Stimulated activated CD4-positive, alpha-beta T cell treated with anti-CD3 and anti-CD28 coated beads, Interleukin-2, amount 100 ng/mL, for 48 hours (primary cell): ENCODE data around the gene GPX4.

Experiments used
- DNase-seq, 2 donors: peaks; one replicate each; pipeline ENCODE4 v3.0.0-alpha.2; 2020

The GPX4 gene

DNA sequence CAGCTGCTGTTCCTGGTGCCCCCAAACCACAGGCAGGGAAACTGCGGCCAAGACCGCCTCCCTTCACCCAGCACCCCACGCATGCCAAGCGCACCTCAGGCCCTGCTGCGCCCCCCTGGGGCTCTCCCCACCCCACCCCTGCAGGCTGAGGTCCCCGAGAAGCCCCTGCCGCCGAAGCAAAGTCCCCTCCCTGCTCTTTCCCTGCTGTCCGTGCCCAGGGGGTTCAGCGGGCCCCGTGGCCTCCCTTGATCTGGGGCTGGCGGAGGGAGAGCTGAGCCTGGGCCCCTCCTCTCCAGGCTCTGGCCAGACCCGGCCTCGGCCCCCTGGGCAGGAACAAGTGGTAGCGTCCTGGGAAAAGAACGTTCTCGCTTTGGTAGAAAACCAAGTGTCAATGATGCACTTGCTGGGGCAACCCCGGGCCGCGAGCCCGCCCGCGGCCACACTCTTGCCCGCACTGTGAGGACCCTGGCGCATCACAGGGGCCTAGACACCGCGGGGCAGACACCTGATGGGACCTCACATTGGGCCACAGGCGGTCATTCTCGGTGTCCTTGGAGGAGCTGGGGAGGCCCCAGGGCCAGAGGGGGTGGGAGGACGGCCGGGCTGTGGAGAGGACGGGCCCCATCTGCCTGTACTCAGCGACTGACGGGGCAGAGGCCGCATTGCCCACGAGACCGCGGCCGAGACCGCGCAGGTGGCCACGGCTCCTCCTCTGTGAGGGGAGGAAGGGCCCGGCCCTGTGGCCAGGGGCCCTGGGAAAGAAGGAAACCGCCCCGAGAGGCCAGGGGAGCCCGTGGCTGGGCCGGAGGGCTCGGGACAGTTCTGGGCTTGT, 29.0 kb downstream of the GPX4 start:
- DNase-seq = peak in 1 of 2 donors; percentile 34

GRCh38 chr19:1133471-1133929, 29.7 kb downstream of the GPX4 start:
- DNase-seq = peak; percentile 72 to 82

GRCh38 chr19:1134431-1134830, 30.6 kb downstream of the GPX4 start:
- DNase-seq = no peak

- no peak for DNase-seq
Measured at GRCh38 chr19:1135454-1135853, 31.7 kb downstream of the GPX4 start.

DNA sequence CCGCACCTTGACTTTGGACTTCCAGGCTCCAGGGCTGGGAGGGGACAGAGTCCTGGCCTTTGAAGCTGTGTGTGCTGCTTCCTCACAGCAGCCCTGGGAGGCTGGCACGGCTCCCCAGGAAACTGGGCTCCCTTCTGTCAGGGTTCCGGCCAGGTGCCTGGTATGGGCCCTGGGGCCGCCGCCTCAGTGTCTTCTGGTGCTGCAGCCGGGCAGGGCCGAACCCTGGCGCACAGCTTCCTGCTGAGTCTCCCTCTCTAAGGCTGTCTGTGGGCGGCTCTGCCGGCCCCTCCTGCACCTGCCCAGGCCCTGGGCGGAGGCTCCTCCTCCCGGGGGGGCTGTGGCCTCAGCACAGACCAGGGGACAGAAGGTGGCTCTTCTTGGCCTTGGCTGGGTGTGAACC, 32.4 kb downstream of the GPX4 start:
- DNase-seq = no peak

GRCh38 chr19:1136621-1137317, 33.0 kb downstream of the GPX4 start:
- no peak for DNase-seq

GRCh38 chr19:1138121-1138520, 34.3 kb downstream of the GPX4 start:
- DNase-seq = no peak

DNA sequence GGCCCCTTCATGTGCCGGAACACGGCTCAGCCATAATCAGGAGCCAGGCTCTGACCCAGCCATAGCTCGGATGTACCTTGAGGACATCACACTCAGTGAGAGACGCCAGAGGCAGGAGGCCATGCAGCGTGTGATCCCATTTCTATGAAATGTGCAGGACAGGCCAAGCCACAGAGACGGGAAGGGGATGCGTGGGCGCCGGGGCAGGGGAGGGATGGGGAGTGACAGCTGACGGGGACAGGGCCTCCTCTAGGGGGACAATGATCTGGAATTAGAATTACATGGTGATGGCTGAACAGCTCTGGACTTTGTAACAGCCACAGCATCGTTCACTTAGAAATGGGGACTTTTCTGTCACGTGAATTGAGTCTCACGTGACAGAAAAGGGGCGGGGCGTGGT, 35.3 kb downstream of the GPX4 start:
- no peak for DNase-seq

DNA sequence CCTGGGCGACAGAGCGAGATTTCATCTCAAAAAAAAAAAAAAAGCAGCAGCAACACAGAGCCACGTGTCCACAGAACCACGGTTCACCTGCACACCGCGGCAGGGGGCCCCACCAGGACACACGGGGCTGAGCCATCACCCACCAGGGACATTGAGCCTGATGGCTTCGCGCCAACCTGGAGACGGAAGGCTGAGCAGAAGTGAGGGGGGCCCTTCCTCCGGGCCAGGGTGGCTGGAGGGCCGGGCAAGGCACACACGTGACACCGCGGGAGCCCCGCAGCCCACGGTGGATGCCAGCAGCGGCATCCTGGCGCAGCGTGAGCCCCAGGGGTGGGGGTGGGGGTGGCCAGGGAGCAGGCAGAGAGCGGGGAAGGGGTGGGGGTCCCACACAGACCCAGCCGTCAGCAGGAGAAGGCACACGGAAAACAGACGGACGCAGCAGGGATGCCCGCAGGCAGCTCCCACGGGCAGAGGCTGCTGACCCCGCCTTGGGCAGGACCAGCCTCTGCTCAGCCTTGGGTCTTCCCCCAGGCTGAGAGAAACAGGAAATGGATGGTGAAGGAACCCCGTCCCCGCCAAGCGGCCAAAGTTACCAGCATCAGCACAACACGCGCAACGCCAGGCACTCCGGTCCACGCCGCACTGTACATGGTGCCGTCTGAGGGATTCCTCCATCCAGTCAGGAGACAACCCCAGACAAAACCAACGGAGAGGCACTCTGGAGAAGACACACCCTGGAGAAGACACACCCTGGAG, 36.7 kb downstream of the GPX4 start:
- no peak for DNase-seq

- no peak for DNase-seq
Measured at GRCh38 chr19:1141944-1142343, 38.1 kb downstream of the GPX4 start.

GRCh38 chr19:1143828-1144399, 40.1 kb downstream of the GPX4 start:
- DNase-seq = no peak

DNA sequence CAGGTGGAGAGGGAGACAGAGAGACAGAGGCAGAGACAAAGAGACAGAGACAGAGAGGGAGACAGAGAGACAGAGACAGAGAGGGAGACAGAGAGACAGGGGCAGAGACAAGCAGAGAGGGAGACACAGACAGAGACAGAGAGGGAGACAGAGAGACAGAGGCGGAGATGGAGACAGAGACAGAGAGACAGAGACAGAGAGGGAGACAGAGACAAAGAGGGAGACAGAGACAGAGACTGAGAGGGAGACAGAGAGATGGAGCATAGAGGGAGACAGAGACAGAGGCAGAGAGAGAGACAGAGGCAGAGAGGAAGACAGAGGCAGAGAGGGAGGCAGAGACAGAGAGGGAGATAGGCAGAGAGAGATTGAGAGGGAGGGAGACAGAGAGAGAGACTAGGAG, 40.9 kb downstream of the GPX4 start:
- no peak for DNase-seq

- DNase-seq = no peak
Measured at GRCh38 chr19:1145635-1146411, 42.0 kb downstream of the GPX4 start.

DNA sequence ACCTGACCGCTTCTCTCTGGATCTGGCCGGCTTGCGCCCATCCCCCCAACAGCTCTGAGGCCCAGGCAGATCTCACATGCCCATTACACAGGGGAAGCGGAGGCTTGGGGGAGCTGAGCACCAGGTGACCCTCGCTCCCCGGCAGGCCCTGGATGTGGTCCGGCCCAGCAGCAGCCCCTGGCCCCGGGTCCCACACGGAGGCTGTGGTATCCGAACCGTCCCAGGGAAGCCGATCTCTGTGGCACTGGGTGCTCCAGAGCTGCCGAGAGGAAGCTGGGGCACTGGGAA, 42.6 kb downstream of the GPX4 start:
- no peak for DNase-seq

DNA sequence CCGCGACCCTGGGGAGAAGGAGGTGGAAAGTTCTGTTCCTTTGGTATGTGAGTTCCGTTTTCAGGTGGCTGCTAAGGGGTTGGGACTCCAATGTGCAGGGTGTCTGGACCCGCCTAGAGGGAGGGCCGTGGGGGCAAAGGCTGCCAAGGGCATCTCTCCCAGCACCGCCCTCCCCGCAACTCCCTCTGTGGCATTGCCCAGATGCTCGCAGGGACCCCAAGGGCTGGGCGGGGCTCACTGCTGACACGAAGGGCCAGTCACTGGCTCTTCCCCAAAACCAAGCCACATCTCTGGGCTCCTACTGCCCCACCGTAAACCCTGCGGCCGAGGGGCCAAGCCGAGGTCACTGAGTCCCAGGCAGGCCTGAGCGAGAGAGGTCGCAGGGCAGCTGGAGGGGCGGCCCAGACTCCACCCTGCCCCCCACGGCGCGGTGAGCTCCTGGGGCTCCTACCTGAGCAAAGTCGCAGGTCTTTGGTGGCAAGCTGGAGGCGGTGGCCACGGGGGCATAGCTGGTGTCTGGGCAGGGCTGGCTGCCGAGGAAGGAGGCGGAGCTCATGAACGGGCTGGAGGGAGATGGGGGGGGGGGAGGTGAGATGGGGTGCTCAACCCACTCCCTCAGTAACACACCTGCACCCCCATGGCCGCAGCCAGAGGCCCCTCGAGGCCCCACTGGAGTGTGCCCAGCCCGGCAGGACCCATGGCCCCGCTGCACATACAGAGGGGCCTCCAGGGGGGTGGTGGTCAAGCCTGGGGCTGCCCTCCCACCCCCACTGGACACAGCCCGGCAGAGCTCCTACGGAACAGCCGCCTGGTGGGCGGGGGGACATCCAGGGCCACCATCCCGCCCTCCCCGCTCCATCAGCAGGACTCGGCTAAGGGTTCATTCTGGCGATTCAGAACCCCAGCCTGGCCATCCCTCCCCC, 43.3 kb downstream of the GPX4 start:
- DNase-seq = no peak

DNA sequence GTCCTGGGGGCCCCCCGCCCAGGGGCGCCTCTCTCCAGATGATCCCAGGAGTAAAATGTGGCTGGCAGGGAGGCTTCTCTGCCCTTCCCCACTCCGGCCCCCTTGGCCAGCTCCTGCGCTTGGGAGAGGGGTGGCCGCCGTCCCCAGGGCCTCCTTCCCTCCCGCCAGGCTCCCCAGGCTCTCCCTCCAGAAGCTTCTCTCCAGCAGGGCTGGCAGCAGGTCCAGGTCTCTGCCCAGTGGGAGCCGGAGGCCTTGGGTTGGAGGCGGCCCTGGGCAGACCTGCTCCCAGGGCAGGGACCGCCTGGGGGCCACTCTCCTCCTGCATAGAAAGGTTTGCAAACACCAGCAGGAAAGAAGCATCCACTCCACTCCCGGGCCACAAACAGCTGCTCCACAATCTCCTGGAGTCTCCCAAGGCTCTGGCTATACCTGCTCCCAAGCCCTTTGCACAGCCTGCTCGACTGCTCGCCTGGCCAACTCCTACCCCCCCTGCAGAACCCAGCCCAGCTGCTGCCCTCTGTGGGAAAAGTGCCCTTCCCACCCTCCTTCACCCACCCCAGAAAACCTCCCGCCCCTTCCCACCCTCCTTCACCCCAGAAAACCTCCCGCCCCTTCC, 44.2 kb downstream of the GPX4 start:
- DNase-seq = no peak

- no peak for DNase-seq
Measured at GRCh38 chr19:1149259-1150045, 45.7 kb downstream of the GPX4 start.

DNA sequence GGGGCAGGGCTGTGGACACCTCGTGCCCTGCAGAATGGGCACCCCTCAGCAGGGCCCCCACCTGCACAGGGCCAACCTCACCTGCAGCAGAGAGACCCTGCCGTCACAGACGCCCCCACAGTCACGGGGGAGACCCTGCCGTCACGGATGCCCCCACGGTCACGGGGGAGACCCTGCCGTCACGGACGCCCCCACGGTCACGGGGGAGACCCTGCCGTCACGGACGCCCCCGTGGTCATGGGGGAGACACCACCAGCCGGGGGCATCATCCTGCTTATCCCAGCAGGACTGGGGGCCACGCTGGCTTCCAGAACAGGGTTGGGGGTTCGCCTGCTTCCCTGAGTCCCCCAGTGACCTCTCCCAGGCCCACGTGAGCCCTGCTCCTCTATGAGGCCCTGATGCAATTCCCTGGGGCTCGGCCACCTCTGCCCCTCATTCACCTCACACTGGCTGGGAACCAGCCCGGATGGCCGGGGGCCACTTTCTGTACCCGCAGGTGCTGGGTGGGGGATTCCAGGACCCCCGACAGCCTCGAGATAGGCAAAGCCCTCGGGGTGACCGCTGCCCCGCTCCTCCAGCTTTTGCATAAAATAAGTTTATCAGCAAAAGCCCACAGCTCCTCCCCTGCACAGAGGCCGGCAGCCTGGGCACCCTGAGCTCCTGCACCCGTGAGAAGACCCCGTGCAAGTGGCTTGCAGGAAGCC, 46.7 kb downstream of the GPX4 start:
- no peak for DNase-seq

DNA sequence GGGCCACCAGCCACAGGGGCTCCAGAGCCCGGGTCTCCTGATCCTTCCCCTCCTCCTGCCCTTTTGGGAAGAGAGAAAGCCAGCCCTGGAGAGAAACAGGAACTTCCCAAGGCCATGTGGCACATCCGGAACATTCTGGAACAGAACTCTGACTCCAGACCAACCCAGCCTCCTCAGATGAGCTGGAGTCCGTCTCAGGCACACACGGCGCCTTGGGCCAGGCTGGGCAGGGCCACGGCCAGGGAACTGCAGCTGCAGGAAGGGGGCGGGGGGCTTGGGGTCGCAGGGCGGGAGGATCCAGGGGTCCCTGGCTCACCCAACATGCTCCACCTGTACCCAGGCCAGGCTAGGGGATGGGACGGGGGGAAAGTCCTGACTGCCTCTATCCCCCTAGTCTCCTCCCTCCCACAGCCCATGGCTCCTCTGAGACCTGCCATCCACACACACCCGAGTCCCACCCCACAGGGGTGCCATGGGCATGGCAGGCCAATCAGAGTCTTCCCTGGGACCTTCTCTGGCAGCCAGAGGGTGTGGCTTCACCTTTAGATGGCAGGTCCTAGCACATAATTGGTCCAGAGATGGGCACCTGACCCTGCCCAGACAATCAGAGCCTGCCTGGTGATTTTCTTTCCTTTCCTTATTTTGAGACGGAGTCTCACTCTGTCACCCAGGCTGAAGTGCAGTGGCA, 47.4 kb downstream of the GPX4 start:
- DNase-seq = no peak
